NCI-H524 (cell line): Measurements from ENCODE around the gene CDC6.

ENCODE experiments used
- DNase-seq, 2 experiments: peaks; one replicate each; lab custom pipeline; 2025; lab: John Stamatoyannopoulos, UW

CDC6 gene

GRCh38 chr17:40340880-40341807 is 53.5 kb downstream of the CDC6 start:
- peak; percentile 31 to 38 for DNase-seq

DNA sequence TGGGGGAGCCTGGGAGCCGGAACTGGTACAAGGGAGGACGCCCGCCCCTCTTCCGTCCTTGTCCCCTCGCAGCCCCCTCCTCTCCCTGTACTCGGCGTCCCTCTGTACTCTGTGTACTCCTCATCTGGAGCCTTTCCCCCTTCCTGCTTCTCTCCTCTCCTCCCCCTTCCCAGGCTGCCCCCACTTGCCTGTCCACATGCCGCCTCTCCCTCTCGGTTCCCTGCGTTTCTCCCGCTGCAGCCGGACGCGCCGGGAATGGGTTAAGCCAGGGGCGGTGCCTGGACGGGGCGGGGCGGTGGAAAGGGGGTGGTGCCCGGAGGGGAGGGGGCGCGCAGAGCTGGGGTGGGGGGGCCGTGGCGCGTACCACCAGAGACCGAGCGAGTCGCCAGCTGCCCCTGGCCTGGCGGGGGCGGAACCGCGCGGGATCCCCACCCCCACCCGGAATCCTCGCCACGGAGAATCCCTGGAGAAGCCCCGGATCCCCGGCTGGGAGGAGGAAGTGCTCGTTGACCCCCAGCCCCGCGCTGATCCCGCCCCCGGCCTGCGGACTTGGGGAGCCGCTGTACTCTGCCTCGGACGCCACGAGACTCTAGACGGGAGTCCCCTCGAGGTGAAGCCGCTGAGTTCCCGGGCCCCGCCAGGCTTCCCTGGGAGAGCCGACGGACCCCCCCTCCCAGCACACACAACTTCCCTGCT is 54.3 kb downstream of the CDC6 start:
- peak; percentile 16 to 49 for DNase-seq

DNA sequence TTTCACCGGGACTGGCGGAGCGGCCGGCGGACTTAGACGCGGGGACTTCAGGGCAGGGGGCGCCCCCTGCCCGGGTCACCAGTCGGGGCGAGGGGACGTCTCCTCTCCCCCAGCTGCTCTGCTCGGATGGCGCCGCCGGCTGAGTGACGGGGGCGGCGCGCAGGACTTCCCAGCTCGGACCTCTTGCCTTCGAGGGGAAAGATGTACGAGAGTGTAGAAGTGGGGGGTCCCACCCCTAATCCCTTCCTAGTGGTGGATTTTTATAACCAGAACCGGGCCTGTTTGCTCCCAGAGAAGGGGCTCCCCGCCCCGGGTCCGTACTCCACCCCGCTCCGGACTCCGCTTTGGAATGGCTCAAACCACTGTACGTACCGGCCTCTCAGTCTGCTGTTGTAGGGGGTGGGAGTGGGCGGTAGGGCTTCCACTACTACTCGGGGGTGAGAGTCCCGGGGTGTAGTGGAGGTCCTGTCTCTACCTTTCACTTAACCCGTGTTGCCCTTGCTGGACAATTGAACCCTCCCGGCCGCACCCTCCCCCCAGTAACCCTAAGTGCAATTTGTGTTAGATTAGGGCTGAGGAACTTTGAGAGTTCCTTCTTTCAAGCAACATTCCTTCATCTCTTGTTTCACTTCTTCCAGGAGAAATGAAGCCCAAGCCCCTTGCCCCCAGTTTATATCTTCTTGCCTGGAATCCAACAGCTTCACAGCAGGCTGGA is 55.0 kb downstream of the CDC6 start:
- DNase-seq = no peak

DNA sequence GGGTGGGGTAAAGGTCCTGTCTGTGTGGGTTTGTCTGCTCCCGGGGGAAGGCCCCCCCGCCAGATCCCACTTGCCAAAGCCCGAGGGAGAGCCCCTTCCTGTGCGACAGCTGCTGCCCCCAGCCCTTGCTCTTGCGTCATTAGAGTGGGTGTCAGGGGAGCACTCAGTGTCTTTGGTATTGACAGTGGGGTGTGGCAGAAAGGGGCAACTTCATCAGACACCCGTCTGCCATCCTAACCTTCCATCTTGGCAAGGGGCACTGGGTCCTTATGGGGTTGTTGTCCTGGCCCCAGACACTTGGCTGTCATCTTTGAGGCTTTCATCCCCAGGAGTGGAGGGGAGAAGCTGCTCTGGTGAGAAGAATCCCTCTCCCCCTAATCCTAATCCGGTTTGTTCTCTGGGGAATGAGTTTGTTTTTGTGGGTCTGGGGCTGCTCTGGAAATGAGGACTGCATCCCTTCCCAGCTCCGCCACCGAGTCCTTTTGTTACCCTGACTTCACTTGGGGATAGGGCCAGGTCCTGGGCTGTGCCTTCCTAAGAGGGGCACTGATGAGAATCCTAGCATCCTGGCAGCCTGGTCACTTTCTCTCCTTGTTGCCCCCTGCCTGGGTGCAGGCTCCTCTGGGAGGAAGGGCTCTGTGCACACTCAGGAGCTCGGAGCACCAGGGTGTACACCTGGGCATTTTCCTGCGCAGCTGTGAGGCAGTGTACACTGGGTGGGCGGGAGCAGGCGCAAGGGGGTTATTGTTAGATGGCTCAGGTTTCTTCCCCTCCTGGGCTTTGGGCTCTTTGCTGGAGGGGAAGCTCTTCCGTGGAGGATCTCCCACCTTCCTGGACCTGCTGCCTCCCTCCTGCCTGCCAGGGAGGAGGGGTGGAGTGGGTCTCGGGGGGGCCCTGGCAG is 55.8 kb downstream of the CDC6 start:
- DNase-seq = peak; percentile 70 to 85

GRCh38 chr17:40344421-40345160 is 56.9 kb downstream of the CDC6 start:
- DNase-seq = no peak

GRCh38 chr17:40345161-40345993 is 57.7 kb downstream of the CDC6 start:
- peak; percentile 39 to 59 for DNase-seq

DNA sequence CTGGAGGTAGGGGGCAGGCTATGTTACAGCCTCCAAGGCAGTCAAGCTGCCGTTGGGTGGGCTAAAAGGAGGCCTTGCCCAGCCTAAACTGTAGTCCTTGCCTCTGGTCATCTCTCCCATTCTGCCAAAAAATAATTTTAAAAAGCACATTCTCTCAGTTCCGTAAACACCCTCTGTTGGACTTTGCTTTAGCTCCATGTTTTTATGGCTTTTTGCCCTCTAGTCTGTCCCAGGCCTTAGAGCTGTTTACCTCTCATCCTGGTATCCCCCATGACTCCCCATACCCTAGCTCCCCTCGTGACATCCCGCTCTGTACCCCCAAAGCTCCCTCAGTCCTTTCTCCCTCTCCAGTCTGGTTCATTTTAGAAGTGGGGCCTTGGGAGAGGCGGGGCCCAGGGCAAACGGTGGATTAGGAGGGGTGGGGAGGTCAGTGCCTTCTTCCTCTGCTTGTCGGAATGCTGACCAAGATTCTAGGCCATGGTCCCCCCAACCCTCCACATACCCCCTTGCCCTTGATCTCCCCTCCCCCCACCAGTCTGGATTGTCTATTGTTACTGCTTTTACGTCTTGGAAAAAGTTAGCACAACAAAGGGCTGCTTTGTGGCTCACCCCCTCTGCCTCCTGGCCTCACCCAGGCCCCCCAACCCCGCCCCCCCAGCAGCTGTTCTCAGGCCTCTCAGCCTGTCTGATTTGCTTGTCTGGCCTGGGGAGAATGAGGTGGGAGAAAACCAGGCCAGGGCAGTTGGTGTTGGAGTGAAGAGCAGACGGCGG is 58.5 kb downstream of the CDC6 start:
- no peak for DNase-seq

GRCh38 chr17:40346765-40347158 is 59.1 kb downstream of the CDC6 start:
- no peak for DNase-seq

GRCh38 chr17:40347319-40348135 is 59.8 kb downstream of the CDC6 start:
- DNase-seq = no peak

DNA sequence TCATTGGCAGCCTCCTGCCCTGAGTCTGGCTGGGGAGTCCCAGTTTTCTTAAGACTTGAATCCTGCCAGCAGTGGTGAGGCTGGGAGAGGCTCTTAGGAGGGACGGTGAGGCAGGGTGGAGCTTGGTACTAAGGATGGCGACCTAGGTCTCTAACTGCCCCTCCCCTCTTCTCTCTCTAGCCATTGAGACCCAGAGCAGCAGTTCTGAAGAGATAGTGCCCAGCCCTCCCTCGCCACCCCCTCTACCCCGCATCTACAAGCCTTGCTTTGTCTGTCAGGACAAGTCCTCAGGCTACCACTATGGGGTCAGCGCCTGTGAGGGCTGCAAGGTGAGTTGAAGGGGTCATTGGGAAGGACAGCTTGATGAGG is 60.4 kb downstream of the CDC6 start:
- DNase-seq = no peak

DNA sequence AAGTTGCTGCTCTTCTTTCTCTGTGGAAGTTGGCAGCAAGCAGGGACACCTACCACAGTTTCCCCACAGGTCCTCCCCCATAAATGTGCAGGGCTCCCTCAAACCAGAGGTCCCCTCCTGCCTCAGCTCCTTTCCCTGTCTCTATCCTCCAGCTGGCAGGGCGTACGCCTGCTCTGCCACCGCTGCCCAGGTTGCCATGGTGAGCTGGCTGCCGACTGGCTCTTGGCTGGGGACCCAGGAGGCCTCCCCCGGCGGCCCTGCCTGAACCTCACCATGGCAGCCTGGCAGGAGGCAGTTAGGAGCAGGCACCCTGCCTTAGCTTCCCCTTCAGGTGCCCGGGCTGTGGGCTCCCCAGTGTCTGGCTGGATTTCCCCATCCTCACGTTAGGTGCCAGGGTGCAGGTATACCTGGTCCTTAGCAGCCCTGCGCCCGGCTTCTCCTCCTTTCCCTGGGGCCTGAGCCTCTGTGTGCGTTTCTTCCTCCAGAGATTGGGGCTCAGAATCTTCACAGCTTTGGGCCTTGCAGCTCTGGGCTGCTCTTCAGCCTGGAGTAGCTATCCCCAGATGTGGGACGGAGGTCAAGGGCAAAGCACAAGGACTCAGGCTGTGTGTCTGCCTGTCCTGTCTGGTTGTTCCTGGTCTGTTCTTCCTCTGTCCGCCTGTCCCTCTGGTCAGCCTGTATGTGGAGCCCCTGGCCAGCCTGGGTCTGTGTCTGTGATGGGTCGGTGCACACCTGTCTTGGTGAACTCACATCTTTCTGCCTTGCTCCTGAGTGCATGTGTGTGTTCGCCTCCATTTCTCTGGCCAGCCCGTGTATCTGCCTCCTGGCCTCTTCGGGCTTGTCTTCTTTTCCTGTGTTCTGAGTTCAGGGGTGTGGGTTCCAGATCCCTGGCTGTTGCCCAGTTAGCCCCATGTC is 61.1 kb downstream of the CDC6 start:
- no peak for DNase-seq

GRCh38 chr17:40349477-40349894 is 61.8 kb downstream of the CDC6 start:
- DNase-seq = no peak

GRCh38 chr17:40349895-40350688 is 62.4 kb downstream of the CDC6 start:
- DNase-seq = peak in 1 of 2 experiments; percentile 44

DNA sequence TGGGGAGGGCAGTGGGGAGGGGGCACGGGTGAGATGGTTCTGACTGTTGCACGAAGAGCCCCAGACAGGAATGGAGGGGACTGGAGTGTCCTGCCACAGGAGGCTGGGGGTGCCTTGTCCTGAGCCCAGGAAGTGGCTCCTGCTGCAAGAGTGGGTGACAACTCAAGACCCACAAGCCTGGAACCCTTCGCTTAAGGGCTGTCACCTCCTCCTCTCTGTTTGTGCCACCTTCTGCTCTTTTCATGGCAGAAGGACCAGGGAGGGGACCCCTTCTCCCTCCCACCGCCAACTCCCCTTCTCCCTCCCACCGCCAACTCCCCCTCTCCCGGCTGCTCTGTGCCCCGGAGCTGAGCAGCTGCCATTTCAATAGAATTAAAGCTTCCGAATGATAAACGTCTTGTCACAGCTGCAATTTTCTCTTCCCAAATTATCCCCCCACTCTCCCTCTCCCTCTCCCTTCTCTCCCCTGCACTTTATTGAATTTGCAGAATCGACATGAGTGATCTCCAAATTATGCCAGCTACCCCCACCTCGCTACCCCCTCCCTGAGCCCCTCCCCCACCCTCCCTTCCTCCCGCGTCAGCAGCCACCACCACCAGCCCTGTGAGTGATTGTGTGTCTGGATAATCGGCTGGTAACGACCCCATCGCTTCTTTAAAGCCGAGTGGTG is 63.1 kb downstream of the CDC6 start:
- peak in 1 of 2 experiments; percentile 52 for DNase-seq

DNA sequence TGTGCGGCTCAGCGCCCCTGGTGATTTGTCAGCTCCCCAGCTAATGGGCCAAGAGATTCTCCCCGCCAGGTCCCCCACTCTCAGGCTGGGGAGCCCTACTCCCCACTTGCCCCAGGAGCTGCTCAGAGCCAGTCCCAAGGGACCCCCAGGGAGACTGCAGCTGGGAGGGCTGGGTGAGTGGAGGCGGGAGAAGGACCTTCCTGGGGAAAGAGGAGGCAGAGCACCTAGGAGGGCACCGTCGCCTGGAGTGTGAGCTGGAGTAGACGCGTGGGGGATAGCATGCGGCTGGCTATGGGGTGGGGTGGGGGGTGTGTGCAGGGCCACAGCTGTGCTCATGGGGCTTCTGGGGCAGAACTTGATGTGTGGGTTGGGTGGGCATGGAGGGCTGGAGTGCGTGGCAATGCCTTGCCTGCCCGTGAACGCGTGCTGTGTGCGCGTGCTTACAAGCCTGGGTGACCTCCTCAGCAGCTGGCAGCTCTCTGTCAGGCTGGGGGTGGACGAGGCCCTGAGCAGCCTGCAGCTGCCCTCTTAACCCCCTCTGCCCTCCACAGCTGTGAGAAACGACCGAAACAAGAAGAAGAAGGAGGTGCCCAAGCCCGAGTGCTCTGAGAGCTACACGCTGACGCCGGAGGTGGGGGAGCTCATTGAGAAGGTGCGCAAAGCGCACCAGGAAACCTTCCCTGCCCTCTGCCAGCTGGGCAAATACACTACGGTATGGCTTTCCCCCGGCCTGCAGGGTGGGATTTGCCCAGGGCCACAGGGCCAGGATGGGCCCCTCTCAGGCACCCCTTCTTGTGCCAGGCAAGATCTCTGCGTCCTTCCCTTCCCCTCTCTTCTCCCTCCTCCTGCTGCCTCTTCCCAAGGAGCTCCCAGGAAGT is 63.9 kb downstream of the CDC6 start:
- DNase-seq = no peak
